GM19395 (cell line): Measurements from ENCODE around the gene NCOA6.

Experiments
- ATAC-seq: cut with Tn5 transposase; IDR thresholded peaks from one replicate; pipeline ENCODE4 v1.9.1; 2021; ENCODE audit warnings: mild to moderate bottlenecking, moderate library complexity; ENCODE audit not compliant: unreplicated experiment

The NCOA6 gene

DNA sequence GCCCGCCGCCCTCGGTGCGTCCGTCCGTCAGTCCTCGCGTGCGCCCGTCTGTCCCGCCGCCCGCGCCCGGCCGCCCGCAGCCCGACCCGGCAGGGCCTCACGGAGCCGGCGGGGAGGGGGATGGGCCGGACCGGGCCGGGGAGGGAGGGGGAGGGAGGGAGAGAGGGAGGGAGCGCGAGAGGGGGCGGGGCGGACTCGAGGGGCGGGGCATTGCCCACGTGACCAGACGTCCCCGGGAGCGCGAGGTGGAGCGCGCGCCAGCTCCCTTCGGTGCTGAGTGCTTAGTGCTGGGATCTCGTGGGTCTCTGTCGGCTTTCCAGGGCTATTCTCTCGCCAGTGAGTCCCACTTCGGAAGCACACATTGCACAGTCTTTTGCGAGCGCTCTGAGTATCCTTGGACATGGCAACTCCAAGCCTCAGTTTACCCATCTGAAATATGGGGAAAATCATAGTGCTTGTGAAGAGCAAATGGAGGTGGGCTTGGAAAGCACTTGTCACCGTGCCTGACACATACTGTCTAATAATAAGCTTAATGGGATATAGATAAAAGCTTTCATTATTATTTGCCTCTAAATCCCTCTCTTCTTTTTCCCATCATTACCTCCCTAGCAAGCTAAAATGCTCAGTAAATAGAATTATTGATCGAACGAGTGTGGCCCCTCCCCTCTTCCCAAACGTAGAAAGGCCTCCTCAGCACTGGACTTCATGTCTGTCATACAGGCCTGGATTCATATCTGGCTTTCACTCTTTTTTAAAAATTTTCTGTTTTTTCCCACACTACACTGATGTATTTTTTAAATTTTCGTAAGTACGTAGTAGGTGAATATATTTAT, at the start of gene NCOA6:
NCOA6 (minus strand) TSS at position 122 of the 833 bp plus-strand sequence. CDS start 43,296 bp downstream, outside the sequence.
- peak; percentile 49 for ATAC-seq

DNA sequence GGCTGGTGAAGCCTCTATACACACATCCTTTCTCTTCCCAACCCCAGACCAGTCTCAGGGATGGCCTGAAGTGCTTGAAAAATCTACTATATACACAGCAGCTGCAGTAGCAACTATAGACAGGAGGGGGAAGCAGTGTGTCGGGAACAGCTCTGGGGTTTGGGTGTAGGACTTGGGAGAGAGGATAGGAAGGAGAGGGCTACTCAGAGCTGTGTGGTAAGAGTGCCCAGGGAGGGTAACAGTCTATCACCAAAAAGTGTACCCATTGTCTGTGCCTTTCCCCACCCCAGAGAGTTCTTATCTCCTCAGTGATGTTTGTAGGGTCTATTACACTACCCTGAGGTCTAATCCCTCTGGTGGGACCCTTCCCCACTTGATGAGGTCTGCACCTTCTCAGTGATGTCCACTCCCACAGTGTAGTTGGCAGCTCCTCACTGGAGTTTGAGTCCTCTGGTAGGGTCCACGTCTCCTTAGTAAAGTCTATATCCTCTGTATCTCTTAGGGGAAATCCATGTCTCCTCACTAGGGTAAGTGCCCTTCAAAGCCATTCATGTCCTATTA, 48.7 kb upstream of the NCOA6 start:
- ATAC-seq = no peak

GRCh38 chr20:34873583-34874093, 48.2 kb upstream of the NCOA6 start:
- no peak for ATAC-seq

DNA sequence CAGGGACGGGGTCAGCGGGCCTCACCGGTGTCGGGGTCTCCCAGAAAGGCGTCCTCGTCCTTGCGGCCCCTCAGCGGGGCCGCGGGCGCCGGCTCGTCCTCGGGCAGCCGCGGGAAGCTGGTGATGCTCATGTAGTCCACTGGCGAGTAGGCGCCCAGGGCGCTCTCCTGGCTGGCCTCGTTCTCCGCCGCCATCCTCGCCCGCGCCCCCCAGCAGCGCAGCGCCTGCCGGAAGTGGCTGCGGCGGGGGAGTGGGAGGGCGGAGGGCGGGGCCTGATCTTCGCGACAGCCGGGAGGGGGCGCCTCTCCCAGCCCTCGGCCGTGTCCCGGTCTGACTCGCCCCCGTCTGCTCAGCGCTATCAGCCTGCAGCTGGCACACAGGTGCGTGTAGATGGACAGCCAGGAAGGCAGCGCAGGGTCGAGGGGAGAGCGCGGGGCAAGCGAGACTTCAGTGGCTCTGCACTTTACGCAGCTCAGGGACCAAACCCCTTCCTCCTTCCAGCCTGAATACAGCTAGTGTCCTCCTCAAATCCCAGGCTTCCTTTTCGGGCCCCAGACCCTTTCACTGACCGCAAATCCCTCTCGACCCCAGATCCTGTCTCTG, 47.3 kb upstream of the NCOA6 start, which contains the start of gene GGT7:
GGT7 (minus strand) TSS at position 235 of the 603 bp plus-strand sequence; CDS start at position 194, 41 bp downstream.
- ATAC-seq = peak; percentile 48

DNA sequence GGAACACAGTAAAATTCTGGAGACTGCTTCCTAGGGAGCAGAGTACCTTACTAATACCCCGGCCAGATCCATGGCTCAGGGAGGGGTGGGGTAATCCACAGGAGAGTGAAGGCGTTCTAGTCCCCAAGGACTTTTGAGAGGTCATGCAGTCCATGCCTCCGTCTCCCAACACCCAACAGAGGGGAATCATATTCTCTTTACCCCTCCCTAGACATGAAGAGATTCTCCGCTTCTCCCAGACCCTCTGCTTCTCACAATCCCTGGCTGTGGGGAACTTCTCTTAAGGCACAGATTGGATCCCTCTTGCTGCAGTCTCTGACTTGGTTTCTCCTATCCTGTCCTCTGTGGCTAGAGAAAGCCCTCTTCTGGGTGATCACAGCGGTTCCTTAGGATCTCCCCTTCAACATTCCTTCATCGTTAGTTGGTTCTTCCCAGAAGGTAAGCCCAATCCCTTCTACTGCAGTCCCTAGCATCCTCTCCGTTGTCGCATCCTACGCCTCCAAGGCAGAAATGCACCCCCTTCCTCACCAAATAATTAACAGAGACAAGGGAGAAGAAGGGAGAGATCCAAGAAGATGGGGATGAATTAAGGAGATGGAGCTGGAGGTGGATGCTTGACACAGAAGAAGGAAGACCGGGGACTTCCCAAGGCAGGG, 46.6 kb upstream of the NCOA6 start:
- no peak for ATAC-seq

DNA sequence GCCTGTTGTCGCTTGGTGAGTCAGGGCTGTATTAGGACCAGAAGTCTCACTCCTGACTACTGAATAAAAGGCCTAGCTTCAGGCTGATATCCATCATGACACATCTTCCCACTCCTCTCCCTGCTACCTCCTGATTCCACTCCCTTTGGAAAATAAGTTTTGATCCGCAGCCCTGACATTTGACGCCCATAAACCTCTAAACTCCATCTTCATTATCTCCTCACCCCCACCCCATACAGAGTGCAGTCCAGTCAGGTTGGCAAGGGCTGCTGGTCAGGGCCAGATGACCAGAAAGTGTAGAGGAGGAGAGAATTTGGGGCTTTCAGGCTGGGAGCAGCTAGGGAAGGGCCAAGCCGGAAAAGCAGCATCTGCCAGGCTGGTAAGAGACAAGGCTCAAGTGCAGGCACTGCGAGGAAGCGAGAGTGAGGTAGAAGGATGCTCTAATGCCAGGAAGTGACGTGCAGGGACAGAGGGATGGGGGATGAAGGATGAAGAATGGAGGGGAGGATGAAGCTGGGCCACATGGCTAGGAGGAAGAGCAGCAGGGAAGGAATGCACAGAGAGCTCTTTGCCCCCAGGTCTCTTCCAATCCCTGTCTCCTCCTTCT, 46.0 kb upstream of the NCOA6 start:
- ATAC-seq = no peak

- ATAC-seq = no peak
Observed at GRCh38 chr20:34864216-34864615, 38.8 kb upstream of the NCOA6 start.

- ATAC-seq = no peak
Observed at GRCh38 chr20:34863421-34863965, 38.0 kb upstream of the NCOA6 start.

DNA sequence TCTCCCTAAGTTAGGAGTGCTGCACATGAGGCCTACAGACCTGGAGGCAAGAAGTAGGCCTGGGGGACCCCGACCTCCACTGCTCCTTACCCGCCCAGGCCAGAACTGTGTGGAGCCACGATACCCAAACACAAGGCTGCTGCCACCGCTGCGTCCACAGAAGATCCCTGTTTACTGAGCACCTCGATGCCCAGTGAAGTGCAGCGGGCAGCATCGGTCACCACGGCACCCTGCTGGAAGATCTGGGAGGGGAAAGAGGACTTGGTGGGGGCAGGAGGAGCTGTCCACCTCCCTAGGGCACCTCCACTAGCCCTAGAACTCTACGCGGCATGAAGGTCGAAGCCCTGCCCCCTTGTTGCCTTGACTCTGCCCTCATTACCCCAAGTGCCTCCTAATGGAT, 37.3 kb upstream of the NCOA6 start:
- no peak for ATAC-seq

DNA sequence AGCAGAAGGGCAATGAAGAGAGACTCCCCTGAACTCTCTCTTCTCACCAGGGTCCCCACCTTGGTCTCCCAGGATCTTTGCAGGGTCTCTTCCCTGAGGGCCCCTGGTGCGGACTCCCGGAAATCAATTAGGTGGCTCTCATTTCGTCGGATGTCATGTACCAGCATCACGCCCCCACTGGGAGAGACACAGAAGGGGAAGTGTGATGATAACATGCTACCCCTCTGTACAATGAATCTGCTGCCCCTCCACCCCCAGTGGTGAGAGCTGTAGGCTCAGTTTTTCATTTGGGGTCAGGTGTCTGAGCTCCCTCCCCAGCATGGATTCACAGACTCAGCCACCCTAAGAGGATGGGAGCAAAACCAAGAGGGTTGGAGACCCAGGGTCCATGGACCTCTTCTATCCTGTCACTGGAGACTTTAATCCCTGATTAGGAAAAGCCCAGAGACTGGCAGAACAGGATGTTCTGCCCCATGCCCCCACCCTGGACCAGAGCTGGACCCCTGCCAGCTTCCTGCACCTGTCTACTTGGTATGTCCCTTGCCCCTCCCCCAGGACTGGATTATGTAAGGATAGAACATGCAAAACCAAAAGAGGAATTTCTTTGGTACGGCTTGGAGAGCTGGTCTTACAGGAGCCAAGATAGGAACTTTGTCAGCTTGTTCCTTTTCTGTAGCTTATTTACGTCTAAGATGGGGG, 36.1 kb upstream of the NCOA6 start:
- no peak for ATAC-seq

DNA sequence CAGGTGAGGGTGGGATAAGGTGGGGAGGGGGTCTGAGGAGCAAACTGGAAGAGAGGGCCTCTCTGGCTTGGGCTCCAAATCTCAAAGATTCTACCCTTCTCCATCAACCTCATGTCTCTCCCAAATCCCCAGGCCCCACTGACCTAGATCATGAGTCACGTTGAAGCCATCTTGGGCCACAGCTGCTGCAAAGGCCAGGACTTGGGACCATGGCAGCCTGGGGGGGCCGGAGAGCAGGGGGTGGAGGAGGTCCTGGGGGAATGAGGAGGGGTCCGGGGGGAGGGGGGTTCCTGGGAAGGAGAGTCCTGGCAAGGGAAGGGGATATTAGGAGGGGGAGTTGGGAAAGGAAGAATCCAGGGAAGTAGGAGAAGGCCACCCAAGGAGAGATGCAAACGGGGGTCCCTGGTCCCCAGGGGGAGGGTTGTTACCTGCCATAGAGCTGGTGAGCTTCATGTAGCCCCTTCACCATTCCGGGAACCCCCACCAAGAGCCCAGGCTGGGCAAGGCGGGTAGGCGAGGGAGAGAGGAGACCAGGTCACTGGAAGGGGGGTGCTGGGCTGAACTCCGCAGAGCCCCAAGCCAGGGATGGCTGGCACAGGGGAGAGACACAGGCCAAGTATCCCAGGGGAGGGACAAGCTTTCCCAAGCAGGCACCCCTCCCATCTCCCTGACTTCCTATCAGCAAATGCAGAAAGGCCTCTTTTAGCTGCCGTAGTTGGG, 34.5 kb upstream of the NCOA6 start:
- ATAC-seq = no peak

DNA sequence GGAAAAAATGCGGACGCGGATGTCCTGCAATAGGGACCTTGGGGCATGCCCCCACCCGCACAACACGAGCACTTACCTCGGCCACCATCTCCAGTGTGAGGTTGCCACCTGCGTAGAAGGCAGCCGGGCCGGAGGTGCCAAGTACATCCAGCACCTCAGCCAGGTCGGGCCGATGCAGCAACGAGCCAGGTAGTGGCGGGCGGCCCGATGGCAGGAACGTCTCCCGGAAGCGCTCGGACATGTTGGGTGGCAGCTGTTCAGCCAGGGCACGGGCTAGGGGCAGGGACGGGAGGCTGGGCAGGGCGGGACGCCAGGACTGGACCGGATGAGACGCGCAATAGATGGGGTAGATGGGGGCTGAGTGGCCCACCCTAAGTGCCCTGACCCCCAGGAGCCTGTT, 33.9 kb upstream of the NCOA6 start:
- ATAC-seq = no peak

DNA sequence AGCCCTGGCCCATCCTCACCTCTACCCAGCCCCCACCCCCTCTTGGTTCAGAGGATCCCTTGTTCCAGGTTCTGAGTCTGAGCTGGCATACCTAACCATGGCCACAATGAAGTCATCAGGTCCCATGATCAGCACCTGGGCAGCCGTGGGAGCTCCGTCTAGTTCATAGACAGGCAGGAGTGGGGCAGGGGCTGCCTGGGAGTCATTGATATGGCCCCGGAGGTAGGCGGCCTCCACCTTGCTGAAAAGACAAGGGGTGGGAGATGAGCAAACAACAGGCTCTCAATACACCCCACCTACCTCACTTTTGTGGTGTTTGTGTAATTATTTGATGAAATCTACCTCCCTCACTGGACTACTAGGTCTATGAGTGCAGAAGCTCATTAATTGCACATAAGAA, 26.8 kb upstream of the NCOA6 start:
- no peak for ATAC-seq

GRCh38 chr20:34850969-34851368, 25.5 kb upstream of the NCOA6 start:
- ATAC-seq = no peak

GRCh38 chr20:34849778-34850177, 24.3 kb upstream of the NCOA6 start:
- ATAC-seq = no peak

- no peak for ATAC-seq
Observed at GRCh38 chr20:34848597-34848996, 23.1 kb upstream of the NCOA6 start.

DNA sequence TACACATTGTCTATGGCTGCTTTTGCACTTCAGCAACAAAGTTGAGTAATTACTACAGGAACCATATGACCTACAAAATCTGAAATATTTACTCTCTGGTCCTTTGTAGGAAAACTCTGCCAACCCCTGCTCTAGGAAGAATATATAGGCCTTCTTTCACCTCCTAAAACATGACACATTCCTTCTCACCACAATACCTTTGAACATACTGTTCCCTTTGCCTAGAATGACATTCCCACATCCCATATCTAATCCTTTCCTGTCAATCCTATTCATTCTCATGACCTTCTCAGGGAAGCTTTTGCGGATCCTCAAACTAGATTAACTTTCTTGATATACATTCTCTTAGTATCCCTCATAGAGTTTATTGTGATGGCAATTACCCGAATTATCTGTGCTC, 18.0 kb upstream of the NCOA6 start:
- ATAC-seq = no peak

DNA sequence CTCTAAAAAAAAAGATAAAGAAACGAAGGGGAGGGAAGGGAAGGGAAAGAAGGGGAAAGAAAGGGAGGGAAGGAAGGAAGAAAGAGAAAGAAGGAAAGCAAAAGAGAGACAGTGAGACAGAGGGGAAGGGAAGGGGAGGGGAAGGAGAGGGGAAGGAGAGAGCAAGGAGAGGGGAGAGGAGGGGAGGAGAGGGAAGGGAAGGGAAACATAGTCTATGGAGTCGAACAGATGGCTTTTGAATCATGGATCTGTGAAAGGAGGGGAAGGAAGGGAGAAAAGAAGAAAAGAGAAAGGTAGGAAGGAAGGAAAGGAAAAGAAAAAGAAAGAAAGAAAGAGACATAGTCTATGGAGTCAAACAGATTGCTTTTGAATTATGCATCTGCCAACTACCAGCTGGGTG, 16.7 kb upstream of the NCOA6 start:
- no peak for ATAC-seq

- ATAC-seq = no peak
Observed at GRCh38 chr20:34834459-34834893, 9.0 kb upstream of the NCOA6 start.
